NAMALWA (cell line): ENCODE data around the gene COL8A2.
A peak's percentile ranks its signal among the peaks of the same experiment; 100 is the strongest.

Experiments used
- DNase-seq: peaks from one replicate; pipeline ENCODE4 v3.0.0-alpha.2; 2015; ENCODE audit warnings: low spot score

Gene COL8A2

GRCh38 chr1:36088577-36089392 is 36.2 kb downstream of the COL8A2 start, which contains the start of gene ADPRS:
Gene ADPRS (plus strand): TSS chr1:36088892. CDS start chr1:36088905, 13 bp downstream.
- peak; percentile 90 for DNase-seq

GRCh38 chr1:36088265-36088576 is 36.8 kb downstream of the COL8A2 start:
- no peak for DNase-seq

- DNase-seq, result no peak
Observed at GRCh38 chr1:36087233-36088123, 37.5 kb downstream of the COL8A2 start.

- DNase-seq, result no peak
Observed at GRCh38 chr1:36086529-36087232, 38.3 kb downstream of the COL8A2 start.

- DNase-seq, result no peak
Observed at GRCh38 chr1:36085686-36086526, 39.1 kb downstream of the COL8A2 start.

GRCh38 chr1:36085126-36085525 is 39.9 kb downstream of the COL8A2 start:
- no peak for DNase-seq

GRCh38 chr1:36084497-36085115 is 40.4 kb downstream of the COL8A2 start:
- DNase-seq, result no peak

GRCh38 chr1:36083635-36084496 is 41.2 kb downstream of the COL8A2 start, which contains the start of gene TEKT2:
Gene TEKT2 (plus strand): TSS chr1:36084094. CDS start chr1:36084922, 828 bp downstream.
- no peak for DNase-seq

GRCh38 chr1:36083219-36083618 is 41.8 kb downstream of the COL8A2 start:
- no peak for DNase-seq

GRCh38 chr1:36081926-36082485 is 43.0 kb downstream of the COL8A2 start:
- DNase-seq, result no peak

GRCh38 chr1:36080801-36081200 is 44.2 kb downstream of the COL8A2 start:
- no peak for DNase-seq

GRCh38 chr1:36080236-36080635 is 44.8 kb downstream of the COL8A2 start:
- DNase-seq, result no peak

- DNase-seq, result no peak
Observed at GRCh38 chr1:36076979-36077573, 47.9 kb downstream of the COL8A2 start.

- no peak for DNase-seq
Observed at GRCh38 chr1:36070349-36070748, 54.7 kb downstream of the COL8A2 start.

- no peak for DNase-seq
Observed at GRCh38 chr1:36068866-36069265, 56.2 kb downstream of the COL8A2 start.

GRCh38 chr1:36067871-36068270 is 57.2 kb downstream of the COL8A2 start:
- DNase-seq, result no peak

GRCh38 chr1:36062315-36062714 is 62.7 kb downstream of the COL8A2 start:
- DNase-seq, result no peak

- no peak for DNase-seq
Observed at GRCh38 chr1:36055706-36056105, 69.3 kb downstream of the COL8A2 start.

- no peak for DNase-seq
Observed at GRCh38 chr1:36053978-36054377, 71.0 kb downstream of the COL8A2 start.
